Right lobe of liver (tissue), 6 donors: ENCODE measurements around the gene TNFRSF1A. TPM values are rescaled to one million over a fixed set of nuclear protein-coding genes. Genes with fewer than 3 reads are reported as not detected.
A peak's percentile ranks its signal among the peaks of the same experiment; 100 is the strongest.

ENCODE experiments used
- ATAC-seq, 4 donors: fragments of 200-7000 bp; cut with Tn5 transposase; one replicate each; pipeline ENCODE4 v1.9.1; 2020; ENCODE audit warnings: mild to moderate bottlenecking in 4 of 4, moderate library complexity in 4 of 4
- DNase-seq, 3 donors: peaks; one replicate each; pipeline ENCODE4 v3.0.0-alpha.2; 2020
- H3K27ac ChIP-seq, 3 donors: fragments of 200-600 bp; one replicate each; pipeline ENCODE4 v1.8.0; 2022
- H3K27me3 ChIP-seq, 2 donors: fragments of 200-600 bp; one replicate each; pipeline ENCODE4 v1.8.0; 2022
- H3K36me3 ChIP-seq, 4 donors: fragments of 200-600 bp; sonication (generic) in 1 of 4; one replicate each; pipeline versions ENCODE4 v1.5.1 to v1.8.0; 2017 to 2022; ENCODE audit warnings: control low read depth in 1 of 4
- H3K4me1 ChIP-seq, 4 donors: fragments of 200-600 bp; sonication (generic) in 1 of 4; one replicate each; pipeline versions ENCODE4 v1.5.1 to v1.8.0; 2017 to 2022; ENCODE audit warnings: control low read depth in 1 of 4
- H3K4me3 ChIP-seq, 3 donors: fragments of 200-600 bp; one replicate each; pipeline ENCODE4 v1.8.0; 2022
- H3K9me3 ChIP-seq, 4 donors: fragments of 200-600 bp; sonication (generic) in 1 of 4; one replicate each; pipeline versions ENCODE4 v1.5.1 to v1.8.0; 2017 to 2022; ENCODE audit warnings: control low read depth in 1 of 4
- POLR2A ChIP-seq: fragments of 450-650 bp; IDR thresholded peaks from one replicate; pipeline ENCODE4 v1.6.1; 2017; ENCODE audit warnings: antibody characterized with exemption, mild to moderate bottlenecking
- WGBS: methylation state at CpG from one replicate; pipeline ENCODE4 v1.1.6; 2018; ENCODE audit warnings: low coverage, low lambda C conversion rate; ENCODE audit not compliant: insufficient coverage; ENCODE audit errors: missing lambda C conversion rate; 5-methylcytosine and 5-hydroxymethylcytosine counted together
- intact Hi-C, 2 donors: fragments of 100-400 bp; cut with DNase I; formaldehyde crosslinking; loops; one replicate each; pipeline versions ENCODE4 v1.11.2 to v1.14.1; 2022
- total RNA-seq, 6 experiments: library from RNA; depleted of rRNA in 2 of 6; stranded (reverse); fragments of >200 nt in 2 of 6; fragmentation: NEBNext Ultra II Directional in 3 of 6; extraction: Animal tissue kit (Norgen Biotek cat#: 25700) in 3 of 6; gene quantifications; one replicate each; pipeline versions ENCODE4 v1.1.0 to v1.2.4, GENCODE V29; 2016 to 2023
- TF ChIP-seq, protein P1 (sequence below), 4 donors: fragments of 200-600 bp in 3 of 4; fragments of 450-650 bp in 1 of 4; IDR thresholded peaks; one replicate each; pipeline versions ENCODE4 v1.5.1 to v1.8.0; 2016 to 2022; ENCODE audit warnings: antibody characterized with exemption in 4 of 4, mild to moderate bottlenecking in 2 of 4
- donor health status: DM: no; HTN: yes; CAD: no.
- donor health status: DM: no; HTN: no; CAD: no.
- donor health status: DM: no; HTN: no; CAD: no.
- donor health status: DM: no; HTN: yes; CAD: no.
- donor health status: DM: no; HTN: yes; CAD: no.

The TNFRSF1A gene
- total RNA-seq, 6 experiments from 2014 or later, result 70.6 to 199 (median 117) TPM

DNA sequence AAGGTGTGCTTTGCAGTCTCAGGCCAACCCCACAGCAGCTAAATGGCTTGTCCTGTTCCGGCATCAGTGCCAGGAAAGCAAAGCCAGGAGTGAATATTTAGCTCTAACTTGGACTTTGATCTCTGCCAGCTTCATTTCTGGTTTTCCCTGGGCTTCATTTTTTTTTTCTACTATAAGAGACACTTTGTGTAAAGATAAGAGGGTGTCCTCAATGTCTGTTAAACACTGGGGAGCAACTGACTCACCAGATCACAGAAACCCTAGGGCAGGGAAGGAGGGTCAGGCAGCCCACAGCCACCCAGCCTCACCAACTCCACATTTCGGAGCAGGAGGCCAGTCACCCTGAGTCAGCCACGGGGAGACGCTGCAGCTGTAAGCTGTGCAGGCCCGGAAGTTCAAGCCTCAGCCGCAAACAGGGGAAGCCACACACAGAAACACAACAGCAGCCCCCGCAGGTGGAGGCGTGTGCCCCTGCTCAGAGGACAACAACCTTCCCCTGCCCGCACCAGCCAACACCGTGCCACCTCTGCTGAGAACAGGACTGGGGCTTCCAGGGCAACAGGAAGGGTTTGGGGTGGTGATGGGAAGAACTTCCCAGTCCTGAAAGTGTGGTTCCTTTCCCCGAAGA, 6.3 kb downstream of the TNFRSF1A start:
- Histone ChIP-seq H3K4me1 (peaks cover 0 to 62% (median 24%) of the 10 kb centered on the region in 4 donors), H3K27me3 (no peaks in the 10 kb centered on the region), H3K36me3 (peaks cover 0 to 40% (median 28%) of the 10 kb centered on the region in 4 donors), H3K27ac (peak overlapping the region; percentile 90 to 100 (median 97)), H3K9me3 (no peaks in the 10 kb centered on the region), H3K4me3 (peak overlapping the region; percentile 33 to 100 (median 51))
- peak; percentile 83 to 88 (median 85) for DNase-seq
- peak; percentile 42 for TF ChIP-seq POLR2A
- TF ChIP-seq, protein P1, sequence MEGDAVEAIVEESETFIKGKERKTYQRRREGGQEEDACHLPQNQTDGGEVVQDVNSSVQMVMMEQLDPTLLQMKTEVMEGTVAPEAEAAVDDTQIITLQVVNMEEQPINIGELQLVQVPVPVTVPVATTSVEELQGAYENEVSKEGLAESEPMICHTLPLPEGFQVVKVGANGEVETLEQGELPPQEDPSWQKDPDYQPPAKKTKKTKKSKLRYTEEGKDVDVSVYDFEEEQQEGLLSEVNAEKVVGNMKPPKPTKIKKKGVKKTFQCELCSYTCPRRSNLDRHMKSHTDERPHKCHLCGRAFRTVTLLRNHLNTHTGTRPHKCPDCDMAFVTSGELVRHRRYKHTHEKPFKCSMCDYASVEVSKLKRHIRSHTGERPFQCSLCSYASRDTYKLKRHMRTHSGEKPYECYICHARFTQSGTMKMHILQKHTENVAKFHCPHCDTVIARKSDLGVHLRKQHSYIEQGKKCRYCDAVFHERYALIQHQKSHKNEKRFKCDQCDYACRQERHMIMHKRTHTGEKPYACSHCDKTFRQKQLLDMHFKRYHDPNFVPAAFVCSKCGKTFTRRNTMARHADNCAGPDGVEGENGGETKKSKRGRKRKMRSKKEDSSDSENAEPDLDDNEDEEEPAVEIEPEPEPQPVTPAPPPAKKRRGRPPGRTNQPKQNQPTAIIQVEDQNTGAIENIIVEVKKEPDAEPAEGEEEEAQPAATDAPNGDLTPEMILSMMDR (IDR thresholded peaks at IDR 0.05), result peak; percentile 31 to 44 (median 35)
- ATAC-seq, result peak; percentile 38 to 54 (median 48)
- intact Hi-C loops, result loop anchor here (10.0 kb wide), 2 partner anchors 49 to 199 kb away; partner anchors contain the start of genes LTBR (in 2 of the 2) and GAPDH (in 1 of the 2)
- 0% methylated on average over 2 of the region's 11 CpGs for WGBS

DNA sequence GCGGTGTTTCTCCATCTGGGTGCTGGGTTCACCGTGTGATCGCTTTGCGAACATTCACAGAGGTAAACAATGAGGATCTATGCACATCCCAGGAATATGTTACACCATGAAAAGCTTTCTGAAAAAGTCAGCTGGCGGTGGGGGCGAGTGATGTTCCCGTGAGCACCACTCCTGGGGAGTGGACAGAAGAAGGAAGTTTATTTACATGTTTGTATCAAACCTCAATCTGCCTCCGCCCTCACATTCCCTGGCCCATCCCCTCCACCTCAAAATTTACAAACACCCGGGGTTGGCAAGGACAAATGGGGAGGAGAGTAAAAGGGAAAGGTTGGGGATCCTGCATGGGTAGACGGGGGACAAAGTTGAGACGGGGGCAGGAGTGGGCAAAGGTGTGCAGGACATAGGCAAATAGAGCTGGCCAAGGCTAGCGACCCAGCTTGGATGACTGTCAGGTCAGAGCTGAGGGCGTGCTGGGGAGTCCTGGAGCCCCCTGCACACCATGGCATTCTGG, 6.9 kb downstream of the TNFRSF1A start:
- peak in 2 of 3 donors; percentile 80 to 88 for DNase-seq
- Histone ChIP-seq H3K36me3 (peaks cover 0 to 46% (median 31%) of the 10 kb centered on the region in 4 donors), H3K27me3 (no peaks in the 10 kb centered on the region), H3K4me3 (peak overlapping the region; percentile 33 to 100 (median 51)), H3K9me3 (no peaks in the 10 kb centered on the region), H3K27ac (peak overlapping the region; percentile 90 to 100 (median 97)), H3K4me1 (peaks cover 0 to 62% (median 24%) of the 10 kb centered on the region in 4 donors)
- 2% methylated on average over 9 of the region's 13 CpGs for WGBS
- peak in 3 of 4 donors; percentile 8 to 19 (median 11) for ATAC-seq
- intact Hi-C loops, result loop anchor here (10.0 kb wide), 2 partner anchors 50 to 200 kb away; partner anchors contain the start of genes LTBR (in 2 of the 2) and GAPDH (in 1 of the 2)
- TF ChIP-seq, protein P1 (IDR thresholded peaks at IDR 0.05), result no peak
- TF ChIP-seq POLR2A, result no peak

DNA sequence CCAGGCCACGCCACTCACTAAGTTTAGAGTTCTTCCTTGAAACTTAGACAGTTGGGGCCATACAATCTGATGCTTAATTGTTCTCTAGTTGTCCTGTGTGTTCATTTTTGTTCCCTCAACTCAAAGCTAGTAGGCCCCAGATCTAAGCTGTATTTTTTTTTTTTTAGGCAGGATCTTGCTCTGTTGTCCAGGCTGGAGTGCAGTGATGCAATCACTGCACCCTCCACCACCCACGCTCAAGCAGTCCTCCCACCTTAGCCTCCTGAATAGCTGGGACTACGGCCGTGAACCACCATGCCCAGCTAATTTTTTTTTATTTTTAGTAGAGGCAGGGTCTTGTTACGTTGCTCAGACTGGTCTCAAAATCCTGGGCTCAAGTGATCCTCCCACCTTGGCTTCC, 7.5 kb downstream of the TNFRSF1A start:
- ATAC-seq (no peak), DNase-seq (no peak)
- Histone ChIP-seq H3K27me3 (no peaks in the 10 kb centered on the region), H3K4me1 (peaks cover 0 to 60% (median 23%) of the 10 kb centered on the region in 4 donors), H3K9me3 (no peaks in the 10 kb centered on the region), H3K4me3 (peak overlapping the region in 2 of 3 donors; percentile 51 to 100), H3K27ac (peak overlapping the region; percentile 90 to 100 (median 97)), H3K36me3 (peaks cover 0 to 53% (median 38%) of the 10 kb centered on the region in 4 donors)
- intact Hi-C loops, result loop anchor here (10.0 kb wide), 2 partner anchors 50 to 200 kb away; partner anchors contain the start of genes LTBR (in 2 of the 2) and GAPDH (in 1 of the 2)
- TF ChIP-seq, protein P1 (IDR thresholded peaks at IDR 0.05), result no peak
- no peak for TF ChIP-seq POLR2A
- 31% methylated on average over 5 of the region's 5 CpGs for WGBS

DNA sequence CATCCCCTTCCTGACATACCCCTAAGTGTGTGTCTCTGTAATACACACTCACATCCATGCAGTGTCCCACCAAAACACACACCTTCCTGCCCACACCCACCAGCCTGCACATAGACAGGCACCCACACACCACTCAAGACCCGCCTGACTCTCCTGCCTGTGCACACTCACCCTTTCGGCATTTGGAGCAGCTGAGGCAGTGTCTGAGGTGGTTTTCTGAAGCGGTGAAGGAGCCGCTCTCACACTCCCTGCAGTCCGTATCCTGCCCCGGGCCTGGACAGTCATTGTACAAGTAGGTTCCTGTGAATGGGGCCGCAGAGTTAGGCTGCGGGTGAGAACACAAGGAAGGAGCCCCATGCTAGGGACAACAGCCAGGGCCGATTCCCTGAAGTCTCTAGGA, 8.3 kb downstream of the TNFRSF1A start:
- intact Hi-C loops, result loop anchor here (10.0 kb wide), 2 partner anchors 51 to 201 kb away; partner anchors contain the start of genes LTBR (in 2 of the 2) and GAPDH (in 1 of the 2)
- TF ChIP-seq, protein P1 (IDR thresholded peaks at IDR 0.05), result no peak
- TF ChIP-seq POLR2A, result no peak
- ATAC-seq (no peak), DNase-seq (no peak)
- no peak overlapping the region for H3K4me3 ChIP-seq
- no peaks in the 10 kb centered on the region for H3K27me3 ChIP-seq
- H3K9me3 ChIP-seq, result no peaks in the 10 kb centered on the region
- 85% methylated on average over 5 of the region's 9 CpGs for WGBS
- H3K36me3 ChIP-seq, result peaks cover 0 to 60% (median 44%) of the 10 kb centered on the region in 4 donors
- peaks cover 0 to 52% (median 19%) of the 10 kb centered on the region in 4 donors for H3K4me1 ChIP-seq
- peak overlapping the region; percentile 90 to 100 (median 97) for H3K27ac ChIP-seq
